Omental fat pad (tissue), 4 donors: ENCODE results near the gene PLEKHM3. TPM values are rescaled to one million over a fixed set of nuclear protein-coding genes. Genes with fewer than 3 reads are reported as not detected.

ENCODE experiments used
- ATAC-seq: fragments of 150-250 bp; one replicate; pipeline ENCODE4 v1.9.1; 2016; ENCODE audit warnings: mild to moderate bottlenecking, moderate library complexity; ENCODE audit not compliant: low FRiP score
- DNase-seq: peaks from one replicate; pipeline ENCODE4 v3.0.0-alpha.2; 2019; ENCODE audit warnings: low spot score
- total RNA-seq, 4 donors: library from RNA; depleted of rRNA; stranded (reverse); fragments of >200 nt; gene quantifications; one replicate each; pipeline ENCODE4 v1.1.0, GENCODE V29; 2016
- TF ChIP-seq, protein P1 (sequence below), 3 donors: fragments of 450-650 bp; IDR thresholded peaks; one replicate each; pipeline ENCODE4 v1.5.1; 2016 to 2017; ENCODE audit warnings: antibody characterized with exemption in 3 of 3, mild to moderate bottlenecking in 3 of 3, moderate library complexity in 2 of 3

Gene PLEKHM3
- total RNA-seq, 4 donors from 2014 or later = 14.1 to 31.4 (median 24.2) TPM

DNA sequence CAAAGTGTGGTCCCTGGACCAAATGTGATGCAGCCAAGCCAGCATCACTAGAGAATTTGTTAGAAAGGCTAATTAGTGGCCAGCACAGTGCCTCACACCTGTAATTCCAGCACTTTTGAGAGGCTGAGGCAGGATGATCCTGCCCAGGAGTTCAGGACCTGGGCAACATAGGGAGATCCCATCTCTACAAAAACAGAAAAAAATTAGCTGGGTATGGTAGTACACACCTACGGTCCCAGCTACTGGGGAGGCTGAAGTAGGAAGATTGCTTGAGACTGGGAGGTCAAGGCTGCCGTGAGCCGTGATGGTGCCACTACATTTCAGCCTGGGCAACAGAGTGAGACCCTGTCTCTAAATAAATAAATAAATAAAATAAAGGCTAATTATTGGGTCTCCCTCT, 185.8 kb downstream of the PLEKHM3 start:
- no peak for DNase-seq
- TF ChIP-seq, protein P1, sequence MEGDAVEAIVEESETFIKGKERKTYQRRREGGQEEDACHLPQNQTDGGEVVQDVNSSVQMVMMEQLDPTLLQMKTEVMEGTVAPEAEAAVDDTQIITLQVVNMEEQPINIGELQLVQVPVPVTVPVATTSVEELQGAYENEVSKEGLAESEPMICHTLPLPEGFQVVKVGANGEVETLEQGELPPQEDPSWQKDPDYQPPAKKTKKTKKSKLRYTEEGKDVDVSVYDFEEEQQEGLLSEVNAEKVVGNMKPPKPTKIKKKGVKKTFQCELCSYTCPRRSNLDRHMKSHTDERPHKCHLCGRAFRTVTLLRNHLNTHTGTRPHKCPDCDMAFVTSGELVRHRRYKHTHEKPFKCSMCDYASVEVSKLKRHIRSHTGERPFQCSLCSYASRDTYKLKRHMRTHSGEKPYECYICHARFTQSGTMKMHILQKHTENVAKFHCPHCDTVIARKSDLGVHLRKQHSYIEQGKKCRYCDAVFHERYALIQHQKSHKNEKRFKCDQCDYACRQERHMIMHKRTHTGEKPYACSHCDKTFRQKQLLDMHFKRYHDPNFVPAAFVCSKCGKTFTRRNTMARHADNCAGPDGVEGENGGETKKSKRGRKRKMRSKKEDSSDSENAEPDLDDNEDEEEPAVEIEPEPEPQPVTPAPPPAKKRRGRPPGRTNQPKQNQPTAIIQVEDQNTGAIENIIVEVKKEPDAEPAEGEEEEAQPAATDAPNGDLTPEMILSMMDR (IDR thresholded peaks at IDR 0.05) = no peak
- no peak for ATAC-seq

DNA sequence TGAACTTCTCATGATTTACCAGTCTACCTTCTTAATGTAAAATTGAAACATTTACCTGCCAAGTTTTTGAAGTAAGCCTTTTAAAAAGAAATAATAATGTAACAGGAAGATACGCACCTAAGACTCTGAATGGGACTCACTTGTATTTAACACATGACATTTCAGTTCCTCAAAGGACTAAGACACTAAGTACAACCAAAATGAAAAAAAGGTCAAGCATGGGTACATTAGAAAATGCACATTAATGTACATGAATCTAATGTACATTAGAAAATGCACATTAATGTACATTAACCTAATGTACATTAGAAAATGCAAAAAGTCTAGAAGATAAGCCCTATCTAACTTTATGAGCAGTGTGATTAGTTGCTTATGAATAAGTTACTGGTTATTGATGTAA, 186.3 kb downstream of the PLEKHM3 start:
- TF ChIP-seq, protein P1 (IDR thresholded peaks at IDR 0.05) = no peak
- DNase-seq = no peak
- no peak for ATAC-seq

DNA sequence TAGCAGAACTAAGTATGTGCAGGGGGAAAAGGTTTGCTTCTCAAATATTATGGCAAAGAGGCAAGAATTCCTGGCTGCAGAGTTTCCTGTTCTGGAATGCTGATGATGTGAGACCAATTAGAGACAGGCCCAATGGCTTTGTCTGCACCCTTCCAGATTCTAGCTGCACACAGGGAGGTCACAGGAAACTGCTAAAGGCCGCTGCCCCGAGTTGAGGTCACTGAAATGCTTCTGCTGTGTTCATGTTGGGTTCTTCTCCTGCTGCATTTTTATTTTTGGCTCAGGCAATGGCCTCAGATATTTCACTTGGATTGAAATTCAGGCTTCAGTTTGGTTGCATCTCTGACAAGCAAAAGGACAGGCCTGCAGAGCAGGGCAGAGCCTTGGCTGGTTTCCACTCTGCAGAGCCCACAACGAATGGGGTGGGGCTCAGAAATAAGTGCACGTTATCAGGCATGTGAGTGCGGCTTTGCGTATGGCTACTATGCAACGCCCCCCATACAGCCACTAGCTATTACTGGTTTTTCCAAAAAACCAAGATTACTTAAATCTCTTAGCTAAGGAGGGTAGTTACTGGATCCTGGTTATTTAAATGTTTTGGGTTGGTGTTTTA, 188.7 kb downstream of the PLEKHM3 start:
- no peak for DNase-seq
- TF ChIP-seq, protein P1 (IDR thresholded peaks at IDR 0.05) = no peak
- ATAC-seq = no peak

DNA sequence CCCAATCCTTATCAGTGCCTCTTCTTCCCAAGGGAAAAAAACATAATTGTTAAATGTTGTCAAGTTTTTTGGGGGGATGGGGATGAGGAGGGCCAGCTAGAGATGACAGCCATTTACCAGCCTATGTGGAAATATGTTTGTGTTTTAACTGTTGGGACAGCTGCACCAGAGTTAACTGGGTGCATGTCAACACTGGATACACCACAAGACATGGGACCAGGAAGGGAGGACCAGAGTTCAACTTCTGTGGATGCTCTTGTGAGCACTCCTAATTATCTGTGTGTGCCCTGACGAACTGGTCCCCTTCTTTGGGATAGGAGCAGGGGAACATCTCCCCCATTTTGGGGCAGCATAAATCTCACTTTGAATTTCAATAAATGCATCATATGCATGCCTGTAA, 189.5 kb downstream of the PLEKHM3 start:
- ATAC-seq (no peak), DNase-seq (no peak)
- TF ChIP-seq, protein P1 (IDR thresholded peaks at IDR 0.05) = no peak

DNA sequence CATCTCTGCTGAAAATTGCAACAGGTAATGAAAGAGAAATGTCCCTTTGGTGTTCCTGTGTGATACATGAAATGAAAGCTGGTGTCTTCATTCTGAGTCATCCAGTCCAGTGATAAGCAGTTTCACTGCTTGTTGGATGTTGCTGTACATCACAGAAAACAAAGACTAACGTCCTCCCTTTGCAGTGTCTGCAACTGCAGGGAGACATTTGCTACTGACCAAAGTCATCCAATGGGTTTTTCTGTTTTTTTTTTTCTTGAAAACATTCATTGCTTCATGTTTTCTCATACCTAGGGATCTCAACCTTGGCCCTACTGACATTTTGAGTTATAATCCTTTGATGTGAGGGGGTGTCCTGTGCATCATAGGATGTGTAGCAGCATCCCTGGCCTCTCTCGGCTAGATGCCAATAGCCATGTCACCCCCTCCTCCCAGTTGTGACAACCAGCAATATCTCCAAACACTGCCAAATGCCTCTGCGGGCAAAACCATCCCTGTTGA, 192.0 kb downstream of the PLEKHM3 start:
- DNase-seq (no peak), ATAC-seq (no peak)

DNA sequence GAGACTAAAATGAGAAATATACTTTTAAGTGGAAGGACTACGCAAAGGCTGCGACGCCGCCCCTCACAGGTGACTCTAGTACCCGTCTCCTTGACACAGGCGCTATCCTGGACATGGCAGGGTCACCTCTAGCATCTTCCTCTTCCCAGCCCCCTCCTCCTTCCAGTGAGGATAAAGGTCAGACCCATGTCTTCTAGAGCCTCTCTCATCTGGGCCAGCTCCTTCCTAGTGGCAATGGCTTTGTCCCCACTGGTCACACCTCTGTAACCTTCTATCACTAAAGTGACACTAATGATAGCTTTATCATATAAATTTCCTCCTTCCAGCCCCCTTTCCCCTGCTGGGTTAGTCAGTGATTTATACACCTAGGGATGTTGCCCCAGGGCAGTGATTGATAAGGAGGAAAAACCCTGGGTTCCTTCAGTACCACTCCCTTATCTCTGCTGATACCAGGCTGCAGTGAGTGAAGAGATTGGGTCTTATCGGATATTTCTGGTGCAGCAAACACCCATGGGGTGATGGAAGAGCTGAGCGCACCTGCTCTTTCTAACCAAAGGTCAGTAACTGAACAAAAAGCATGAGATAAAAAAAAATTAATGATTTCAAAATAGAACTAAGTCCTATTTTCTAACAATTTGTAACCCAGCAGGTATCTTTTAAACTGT, 193.6 kb downstream of the PLEKHM3 start:
- ATAC-seq (no peak), DNase-seq (no peak)
- TF ChIP-seq, protein P1 (IDR thresholded peaks at IDR 0.05) = no peak

More for the DNA sequence above, 192.0 kb downstream of the PLEKHM3 start:
- TF ChIP-seq, protein P1 (IDR thresholded peaks at IDR 0.05) = no peak
